CD4-positive, alpha-beta memory T cell (primary cell): ENCODE measurements around the gene LPCAT3. TPM values are rescaled to one million over a fixed set of nuclear protein-coding genes. Genes with fewer than 3 reads are reported as not detected.
"Not testable (repeated sequence)": the region's sequence is repeated elsewhere in the genome, so short reads cannot be mapped to it uniquely, and the experiment has no call there.

Experiments
- CTCF ChIA-PET: fragments of 350-600 bp; sonication (Branson Sonifier 250); formaldehyde crosslinking; loops from one replicate; lab custom pipeline; 2021; ENCODE audit warnings: inconsistent platforms; ENCODE audit not compliant: partially characterized antibody; lab: Charles Lee
- POLR2A ChIA-PET: fragments of 350-600 bp; sonication (Branson Sonifier 250); formaldehyde crosslinking; loops from one replicate; lab custom pipeline; 2021; ENCODE audit not compliant: partially characterized antibody; lab: Charles Lee
- DNase-seq, 5 donors: peaks; one replicate each; pipeline versions ENCODE4 v3.0.0 to v3.0.0-alpha.2; 2020 to 2022; ENCODE audit warnings: mixed read lengths in 1 of 5
- H3K27ac ChIP-seq: one replicate; pipeline ENCODE4 v1.7.0; 2013; ENCODE audit warnings: low read depth, low read length
- H3K27me3 ChIP-seq: 2 replicates; pipeline ENCODE4 v1.7.0; 2013; ENCODE audit warnings: mild to moderate bottlenecking, low read length, moderate library complexity; ENCODE audit not compliant: insufficient read depth
- H3K36me3 ChIP-seq: 2 replicates; pipeline ENCODE4 v1.7.0; 2013; ENCODE audit warnings: mild to moderate bottlenecking, low read length, moderate library complexity; ENCODE audit not compliant: insufficient read depth
- H3K4me1 ChIP-seq: 2 replicates; pipeline ENCODE4 v1.7.0; 2013; ENCODE audit warnings: mild to moderate bottlenecking, low read length, moderate library complexity; ENCODE audit not compliant: insufficient read depth
- H3K4me3 ChIP-seq, 2 donors: one replicate each; pipeline ENCODE4 v1.7.0; 2013; ENCODE audit warnings: low read length in 2 of 2, mild to moderate bottlenecking in 1 of 2
- H3K9me3 ChIP-seq, 2 donors: one replicate each; pipeline ENCODE4 v1.7.0; 2013; ENCODE audit warnings: low read length in 2 of 2, control low read depth in 1 of 2; ENCODE audit not compliant: control insufficient read depth in 1 of 2
- H3K27ac Mint-ChIP-seq, 7 donors: one replicate each; pipeline ENCODE4 v1.8.0; 2020 to 2021; ENCODE audit warnings: mixed read lengths in 7 of 7, mild to moderate bottlenecking in 6 of 7, inconsistent platforms in 3 of 7, moderate library complexity in 3 of 7
- H3K27me3 Mint-ChIP-seq, 2 donors: one replicate each; pipeline ENCODE4 v1.8.0; 2020 to 2021; ENCODE audit warnings: mixed read lengths in 2 of 2
- H3K36me3 Mint-ChIP-seq, 2 donors: one replicate each; pipeline ENCODE4 v1.8.0; 2020 to 2021; ENCODE audit warnings: mixed read lengths in 2 of 2, inconsistent platforms in 1 of 2, mild to moderate bottlenecking in 1 of 2
- H3K4me1 Mint-ChIP-seq, 4 donors: one replicate each; pipeline ENCODE4 v1.8.0; 2020 to 2021; ENCODE audit warnings: mixed read lengths in 4 of 4, mild to moderate bottlenecking in 1 of 4
- H3K4me3 Mint-ChIP-seq, 8 donors: one replicate each; pipeline ENCODE4 v1.8.0; 2020 to 2021; ENCODE audit warnings: mixed read lengths in 8 of 8, mild to moderate bottlenecking in 7 of 8, moderate library complexity in 6 of 8, inconsistent platforms in 3 of 8
- H3K9me3 Mint-ChIP-seq, 8 donors: one replicate each; pipeline ENCODE4 v1.8.0; 2020 to 2021; ENCODE audit warnings: mixed read lengths in 8 of 8, mild to moderate bottlenecking in 5 of 8, inconsistent platforms in 3 of 8, moderate library complexity in 1 of 8
- intact Hi-C: fragments of 100-400 bp; cut with micrococcal nuclease; formaldehyde crosslinking; loops from one replicate; pipeline ENCODE4 v1.15.1; 2023
- polyA plus RNA-seq, 2 donors: library from polyadenylated mRNA; unstranded; fragments of 300-500 nt; fragmentation: Illumina TruSeq; gene quantifications; one replicate each; pipeline ENCODE4 v1.2.3, GENCODE V29; 2021
- total RNA-seq, 2 experiments: library from RNA; stranded (reverse); gene quantifications; one replicate each; pipeline ENCODE4 v1.2.3, GENCODE V29; 2021

LPCAT3 gene
- total and polyA plus RNA-seq, 4 experiments from 2014 or later = 18.3 to 33.8 (median 23.4) TPM

- H3K4me3 ChIP-seq, H3K4me1 ChIP-seq, H3K27me3 Mint-ChIP-seq, H3K27me3 ChIP-seq, CTCF ChIA-PET, H3K36me3 Mint-ChIP-seq, H3K4me3 Mint-ChIP-seq, H3K9me3 Mint-ChIP-seq, H3K27ac ChIP-seq, H3K36me3 ChIP-seq, H3K27ac Mint-ChIP-seq, H3K9me3 ChIP-seq, DNase-seq, intact Hi-C loops, POLR2A ChIA-PET: not testable (repeated sequence)
- peaks cover 6 to 15% (median 11%) of the 10 kb centered on the region in 4 donors for H3K4me1 Mint-ChIP-seq
Observed at GRCh38 chr12:7049445-7049951, 31.2 kb upstream of the LPCAT3 start.

- CTCF ChIA-PET = interaction anchor here (1.9 kb wide), 1 partner anchor 10 kb away, joined by 6 read pairs; no protein-coding TSS in a partner anchor
- Histone ChIP-seq H3K4me1 (peaks cover 7% of the 10 kb centered on the region), H3K27me3 (no peaks in the 10 kb centered on the region), H3K4me3 (no peak overlapping the region), H3K36me3 (no peaks in the 10 kb centered on the region), H3K27ac (no peak overlapping the region), H3K9me3 (no peaks in the 10 kb centered on the region)
- peak overlapping the region in 2 of 8 donors; percentile 28 to 64 for H3K4me3 Mint-ChIP-seq
- H3K4me1 Mint-ChIP-seq = peaks cover 6 to 15% (median 11%) of the 10 kb centered on the region in 4 donors
- H3K27ac Mint-ChIP-seq = peak overlapping the region in 2 of 7 donors; percentile 21 to 72
- no peaks in the 10 kb centered on the region for H3K36me3 Mint-ChIP-seq
- H3K27me3 Mint-ChIP-seq = peaks cover 0 to 3% of the 10 kb centered on the region in 2 donors
- POLR2A ChIA-PET = no interaction called here
- no peak for DNase-seq
- no peaks in the 10 kb centered on the region for H3K9me3 Mint-ChIP-seq
- intact Hi-C loops = no loop called here
Observed at GRCh38 chr12:7047306-7047705, 29.0 kb upstream of the LPCAT3 start.

GRCh38 chr12:7046383-7047105 lies 28.3 kb upstream of the LPCAT3 start:
- DNase-seq = no peak
- no peaks in the 10 kb centered on the region for H3K9me3 ChIP-seq
- no peak overlapping the region for H3K4me3 ChIP-seq
- H3K36me3 ChIP-seq = no peaks in the 10 kb centered on the region
- H3K27ac ChIP-seq = no peak overlapping the region
- H3K36me3 Mint-ChIP-seq = no peaks in the 10 kb centered on the region
- peaks cover 0 to 3% of the 10 kb centered on the region in 2 donors for H3K27me3 Mint-ChIP-seq
- peaks cover 6 to 15% (median 11%) of the 10 kb centered on the region in 4 donors for H3K4me1 Mint-ChIP-seq
- no peak overlapping the region for H3K4me3 Mint-ChIP-seq
- ChIA-PET POLR2A (no interaction called here), CTCF (interaction anchor here (1.9 kb wide), 1 partner anchor 11 kb away, joined by 6 read pairs; no protein-coding TSS in a partner anchor)
- intact Hi-C loops = no loop called here
- H3K9me3 Mint-ChIP-seq = peaks cover 0 to 2% (median 0%) of the 10 kb centered on the region in 8 donors
- no peaks in the 10 kb centered on the region for H3K27me3 ChIP-seq
- peak overlapping the region in 1 of 7 donors; percentile 18 for H3K27ac Mint-ChIP-seq
- peaks cover 7% of the 10 kb centered on the region for H3K4me1 ChIP-seq

DNA sequence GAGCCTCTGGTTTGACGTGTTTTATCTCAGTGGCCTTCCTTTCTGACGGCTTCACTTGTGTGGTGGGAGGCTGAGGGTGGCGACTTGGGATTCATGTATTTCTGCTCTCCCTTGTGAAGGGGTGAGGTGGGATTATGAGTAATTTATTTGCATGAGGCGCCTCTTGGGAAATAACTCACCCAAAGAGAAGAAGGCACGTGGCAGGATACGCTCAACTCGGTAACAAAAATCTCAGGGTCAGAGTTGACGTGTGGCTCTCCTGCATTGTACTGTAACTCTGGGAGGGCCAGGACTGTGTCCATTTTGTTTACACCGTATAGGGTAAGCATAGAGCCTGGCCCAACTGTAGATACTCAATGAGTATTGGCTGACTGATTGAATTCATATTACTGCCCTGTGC lies 27.6 kb upstream of the LPCAT3 start:
- Histone ChIP-seq H3K27me3 (no peaks in the 10 kb centered on the region), H3K27ac (no peak overlapping the region), H3K36me3 (no peaks in the 10 kb centered on the region), H3K4me1 (peaks cover 7% of the 10 kb centered on the region), H3K4me3 (no peak overlapping the region), H3K9me3 (no peaks in the 10 kb centered on the region)
- H3K4me3 Mint-ChIP-seq = no peak overlapping the region
- CTCF ChIA-PET = no interaction called here
- peaks cover 6 to 15% (median 11%) of the 10 kb centered on the region in 4 donors for H3K4me1 Mint-ChIP-seq
- peaks cover 0 to 3% of the 10 kb centered on the region in 2 donors for H3K27me3 Mint-ChIP-seq
- no peak for DNase-seq
- intact Hi-C loops = no loop called here
- H3K9me3 Mint-ChIP-seq = peaks cover 0 to 2% (median 0%) of the 10 kb centered on the region in 8 donors
- H3K36me3 Mint-ChIP-seq = no peaks in the 10 kb centered on the region
- POLR2A ChIA-PET = no interaction called here
- no peak overlapping the region for H3K27ac Mint-ChIP-seq

- DNase-seq = peak in 4 of 5 donors; percentile 6 to 23 (median 20)
- Histone ChIP-seq H3K4me1 (peaks cover 7% of the 10 kb centered on the region), H3K27ac (no peak overlapping the region), H3K36me3 (no peaks in the 10 kb centered on the region), H3K27me3 (no peaks in the 10 kb centered on the region), H3K4me3 (no peak overlapping the region), H3K9me3 (no peaks in the 10 kb centered on the region)
- Mint-ChIP-seq H3K27me3 (no peaks in the 10 kb centered on the region), H3K27ac (peak overlapping the region in 1 of 7 donors; percentile 13), H3K4me3 (no peak overlapping the region), H3K9me3 (peaks cover 0 to 2% (median 0%) of the 10 kb centered on the region in 8 donors), H3K36me3 (no peaks in the 10 kb centered on the region), H3K4me1 (peaks cover 6 to 11% (median 11%) of the 10 kb centered on the region in 4 donors)
- ChIA-PET POLR2A (no interaction called here), CTCF (interaction anchor here (1.0 to 2.2 kb wide), 2 partner anchors 116 to 131 kb away, joined by 3 to 7 read pairs; no protein-coding TSS in a partner anchor)
- intact Hi-C loops = loop anchor here (1.0 kb wide), 1 partner anchor 119 kb away; no protein-coding TSS in a partner anchor
Observed at GRCh38 chr12:7042842-7043241, 24.6 kb upstream of the LPCAT3 start.

DNA sequence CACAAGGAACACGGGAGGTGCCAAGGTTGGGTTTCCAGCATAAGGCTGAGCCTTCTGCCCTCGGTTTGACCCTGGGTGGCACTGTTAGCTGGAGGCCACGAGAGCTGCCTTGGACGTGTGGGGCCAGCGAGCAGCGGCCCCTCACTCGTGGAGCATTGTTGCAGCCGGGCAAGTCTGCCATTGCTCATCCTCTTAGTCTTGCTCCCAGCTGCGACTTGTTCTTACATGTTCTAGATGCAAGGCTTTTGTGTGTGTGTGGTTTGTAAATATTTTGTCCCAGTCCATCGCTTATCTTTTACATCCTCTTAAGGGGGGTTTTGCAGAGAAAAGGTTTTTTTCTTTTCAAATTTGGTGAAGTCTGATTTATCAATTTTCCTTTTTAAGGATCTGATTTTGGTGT lies 21.1 kb upstream of the LPCAT3 start:
- no peak for DNase-seq
- Histone ChIP-seq H3K9me3 (no peaks in the 10 kb centered on the region), H3K4me1 (no peaks in the 10 kb centered on the region), H3K4me3 (no peak overlapping the region), H3K27me3 (no peaks in the 10 kb centered on the region), H3K36me3 (no peaks in the 10 kb centered on the region), H3K27ac (no peak overlapping the region)
- intact Hi-C loops = no loop called here
- Mint-ChIP-seq H3K9me3 (peaks cover 0 to 2% (median 0%) of the 10 kb centered on the region in 8 donors), H3K4me1 (no peaks in the 10 kb centered on the region), H3K27ac (no peak overlapping the region), H3K36me3 (no peaks in the 10 kb centered on the region), H3K27me3 (no peaks in the 10 kb centered on the region), H3K4me3 (no peak overlapping the region)
- POLR2A ChIA-PET = no interaction called here
- CTCF ChIA-PET = no interaction called here

DNA sequence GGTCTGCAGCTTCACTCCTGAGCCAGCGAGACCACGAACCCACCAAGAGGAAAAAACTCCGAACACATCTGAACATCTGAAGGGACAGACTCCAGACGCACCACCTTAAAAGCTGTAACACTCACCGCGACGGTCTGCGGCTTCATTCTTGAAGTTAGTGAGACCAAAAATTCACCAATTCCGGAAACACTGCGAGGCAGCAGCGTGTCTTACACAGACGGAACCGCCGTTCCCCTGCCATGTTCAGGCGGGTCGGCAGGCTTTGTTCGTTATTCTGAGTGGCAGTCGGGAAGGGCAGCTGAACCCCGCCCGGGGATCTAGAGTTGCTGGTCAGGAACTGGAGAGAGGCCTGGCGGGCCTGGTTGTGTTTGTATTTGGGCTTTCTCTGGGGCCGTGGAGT lies 20.3 kb upstream of the LPCAT3 start:
- no peaks in the 10 kb centered on the region for H3K9me3 ChIP-seq
- H3K4me3 Mint-ChIP-seq = peak overlapping the region in 1 of 8 donors; percentile 26
- H3K4me1 ChIP-seq = no peaks in the 10 kb centered on the region
- H3K36me3 Mint-ChIP-seq = no peaks in the 10 kb centered on the region
- no peaks in the 10 kb centered on the region for H3K36me3 ChIP-seq
- POLR2A ChIA-PET = no interaction called here
- CTCF ChIA-PET = interaction anchor here (0.6 to 1.2 kb wide), 2 partner anchors 60 to 1049 kb away, joined by 3 read pairs; no protein-coding TSS in a partner anchor
- no peaks in the 10 kb centered on the region for H3K27me3 ChIP-seq
- H3K4me1 Mint-ChIP-seq = no peaks in the 10 kb centered on the region
- H3K27ac Mint-ChIP-seq = no peak overlapping the region
- H3K27me3 Mint-ChIP-seq = no peaks in the 10 kb centered on the region
- peaks cover 0 to 2% (median 0%) of the 10 kb centered on the region in 8 donors for H3K9me3 Mint-ChIP-seq
- DNase-seq = no peak
- intact Hi-C loops = no loop called here
- no peak overlapping the region for H3K4me3 ChIP-seq
- H3K27ac ChIP-seq = no peak overlapping the region
